ENCODE results near the gene UBQLNL. TPM values are rescaled to one million over a fixed set of nuclear protein-coding genes. Genes with fewer than 3 reads are reported as not detected.

The UBQLNL gene
- total and polyA plus RNA-seq, 10 of the 15 experiments (the other 5 are each of a cell fraction or from before 2014, with no cell fraction given), result 0.13 to 1.6 (median 0.37) TPM

DNA sequence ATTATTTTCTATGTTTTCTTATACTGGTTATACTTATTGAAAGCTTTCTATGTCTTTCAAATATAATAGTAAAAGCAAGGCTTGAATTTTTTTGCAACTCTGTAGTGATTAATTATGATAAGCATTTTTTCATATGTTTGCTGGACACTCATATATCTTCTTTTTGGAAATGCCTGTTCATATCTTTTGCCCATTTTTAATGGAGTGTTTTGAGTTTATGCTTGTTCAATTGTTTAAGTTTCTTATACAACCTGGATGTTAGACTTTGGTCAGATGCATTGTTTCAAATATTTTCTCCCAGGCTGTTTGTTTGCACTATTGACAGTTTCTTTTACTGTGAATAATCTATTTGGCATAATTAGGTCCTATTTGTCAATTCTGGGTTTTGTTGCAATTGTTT lies 20.0 kb upstream of the UBQLNL start:
- RAD21 ChIA-PET (ENCODE audit: unreplicated experiment), result no interaction called here
- Histone ChIP-seq H3K4me2 (ENCODE audit: control insufficient read depth, insufficient read depth) (no peak overlapping the region), H3K27me3 (replicated peaks in 1 of 2; ENCODE audit: control insufficient read depth in 2 of 2, insufficient read depth in 2 of 2, low read length in 1 of 2) (no peaks in the 10 kb centered on the region), H3K9ac (ENCODE audit: control insufficient read depth, insufficient read depth, low read length) (no peak overlapping the region), H3K4me3 (no peak overlapping the region), H3K4me1 (ENCODE audit: control insufficient read depth, insufficient read depth, low read length) (no peaks in the 10 kb centered on the region), H2AFZ (ENCODE audit: control insufficient read depth, low read depth, low read length) (no peak overlapping the region), H3K79me2 (ENCODE audit: control insufficient read depth, insufficient read depth, low read length) (no peaks in the 10 kb centered on the region), H3K9me3 (replicated peaks; ENCODE audit: control insufficient read depth, insufficient read depth, low read length) (no peaks in the 10 kb centered on the region), H4K20me1 (ENCODE audit: control insufficient read depth, insufficient read depth) (no peaks in the 10 kb centered on the region), H3K27ac (ENCODE audit: control insufficient read depth, insufficient read depth) (no peak overlapping the region), H3K36me3 (ENCODE audit: control insufficient read depth in 2 of 2, insufficient read depth in 2 of 2, low read length in 1 of 2) (no peaks in the 10 kb centered on the region)
- in situ Hi-C loops (cut with MboI), result no loop called here
- FAIRE-seq (no peak), DNase-seq (ENCODE audit: low read depth, low spot score) (no peak), ATAC-seq (no peak)
- TF ChIP-seq, protein P1, sequence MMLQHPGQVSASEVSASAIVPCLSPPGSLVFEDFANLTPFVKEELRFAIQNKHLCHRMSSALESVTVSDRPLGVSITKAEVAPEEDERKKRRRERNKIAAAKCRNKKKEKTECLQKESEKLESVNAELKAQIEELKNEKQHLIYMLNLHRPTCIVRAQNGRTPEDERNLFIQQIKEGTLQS (IDR thresholded peaks at IDR 0.05; ENCODE audit: borderline replicate concordance, extremely low read depth, low read depth, low read length), result no peak
- TF ChIP-seq MYC (IDR thresholded peaks at IDR 0.05; ENCODE audit: insufficient read depth, insufficient read length, insufficient replicate concordance, low read length, severe bottlenecking) (no peak), NFIC (IDR thresholded peaks at IDR 0.05; ENCODE audit: low read depth, low read length) (no peak), SIN3A (IDR thresholded peaks at IDR 0.05; ENCODE audit: low read depth, low read length) (no peak), ZSCAN29 (IDR thresholded peaks at IDR 0.05) (no peak), IKZF2 (IDR thresholded peaks at IDR 0.05) (no peak)
- TF ChIP-seq, protein P2, sequence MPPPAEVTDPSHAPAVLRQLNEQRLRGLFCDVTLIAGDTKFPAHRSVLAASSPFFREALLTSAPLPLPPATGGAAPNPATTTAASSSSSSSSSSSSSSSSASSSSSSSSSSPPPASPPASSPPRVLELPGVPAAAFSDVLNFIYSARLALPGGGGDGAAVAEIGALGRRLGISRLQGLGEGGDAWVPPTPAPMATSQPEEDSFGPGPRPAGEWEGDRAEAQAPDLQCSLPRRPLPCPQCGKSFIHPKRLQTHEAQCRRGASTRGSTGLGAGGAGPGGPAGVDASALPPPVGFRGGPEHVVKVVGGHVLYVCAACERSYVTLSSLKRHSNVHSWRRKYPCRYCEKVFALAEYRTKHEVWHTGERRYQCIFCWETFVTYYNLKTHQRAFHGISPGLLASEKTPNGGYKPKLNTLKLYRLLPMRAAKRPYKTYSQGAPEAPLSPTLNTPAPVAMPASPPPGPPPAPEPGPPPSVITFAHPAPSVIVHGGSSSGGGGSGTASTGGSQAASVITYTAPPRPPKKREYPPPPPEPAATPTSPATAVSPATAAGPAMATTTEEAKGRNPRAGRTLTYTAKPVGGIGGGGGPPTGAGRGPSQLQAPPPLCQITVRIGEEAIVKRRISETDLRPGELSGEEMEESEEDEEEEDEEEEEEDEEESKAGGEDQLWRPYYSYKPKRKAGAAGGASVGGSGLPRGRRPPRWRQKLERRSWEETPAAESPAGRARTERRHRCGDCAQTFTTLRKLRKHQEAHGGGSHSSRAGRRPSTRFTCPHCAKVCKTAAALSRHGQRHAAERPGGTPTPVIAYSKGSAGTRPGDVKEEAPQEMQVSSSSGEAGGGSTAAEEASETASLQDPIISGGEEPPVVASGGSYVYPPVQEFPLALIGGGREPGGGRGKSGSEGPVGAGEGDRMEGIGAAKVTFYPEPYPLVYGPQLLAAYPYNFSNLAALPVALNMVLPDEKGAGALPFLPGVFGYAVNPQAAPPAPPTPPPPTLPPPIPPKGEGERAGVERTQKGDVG (CRISPR knock-in tag; IDR thresholded peaks at IDR 0.05), result no peak
- TF ChIP-seq, protein P3, sequence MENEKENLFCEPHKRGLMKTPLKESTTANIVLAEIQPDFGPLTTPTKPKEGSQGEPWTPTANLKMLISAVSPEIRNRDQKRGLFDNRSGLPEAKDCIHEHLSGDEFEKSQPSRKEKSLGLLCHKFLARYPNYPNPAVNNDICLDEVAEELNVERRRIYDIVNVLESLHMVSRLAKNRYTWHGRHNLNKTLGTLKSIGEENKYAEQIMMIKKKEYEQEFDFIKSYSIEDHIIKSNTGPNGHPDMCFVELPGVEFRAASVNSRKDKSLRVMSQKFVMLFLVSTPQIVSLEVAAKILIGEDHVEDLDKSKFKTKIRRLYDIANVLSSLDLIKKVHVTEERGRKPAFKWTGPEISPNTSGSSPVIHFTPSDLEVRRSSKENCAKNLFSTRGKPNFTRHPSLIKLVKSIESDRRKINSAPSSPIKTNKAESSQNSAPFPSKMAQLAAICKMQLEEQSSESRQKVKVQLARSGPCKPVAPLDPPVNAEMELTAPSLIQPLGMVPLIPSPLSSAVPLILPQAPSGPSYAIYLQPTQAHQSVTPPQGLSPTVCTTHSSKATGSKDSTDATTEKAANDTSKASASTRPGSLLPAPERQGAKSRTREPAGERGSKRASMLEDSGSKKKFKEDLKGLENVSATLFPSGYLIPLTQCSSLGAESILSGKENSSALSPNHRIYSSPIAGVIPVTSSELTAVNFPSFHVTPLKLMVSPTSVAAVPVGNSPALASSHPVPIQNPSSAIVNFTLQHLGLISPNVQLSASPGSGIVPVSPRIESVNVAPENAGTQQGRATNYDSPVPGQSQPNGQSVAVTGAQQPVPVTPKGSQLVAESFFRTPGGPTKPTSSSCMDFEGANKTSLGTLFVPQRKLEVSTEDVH (IDR thresholded peaks at IDR 0.05; ENCODE audit: low read depth, partially characterized antibody), result no peak
- TF ChIP-seq, protein P4, sequence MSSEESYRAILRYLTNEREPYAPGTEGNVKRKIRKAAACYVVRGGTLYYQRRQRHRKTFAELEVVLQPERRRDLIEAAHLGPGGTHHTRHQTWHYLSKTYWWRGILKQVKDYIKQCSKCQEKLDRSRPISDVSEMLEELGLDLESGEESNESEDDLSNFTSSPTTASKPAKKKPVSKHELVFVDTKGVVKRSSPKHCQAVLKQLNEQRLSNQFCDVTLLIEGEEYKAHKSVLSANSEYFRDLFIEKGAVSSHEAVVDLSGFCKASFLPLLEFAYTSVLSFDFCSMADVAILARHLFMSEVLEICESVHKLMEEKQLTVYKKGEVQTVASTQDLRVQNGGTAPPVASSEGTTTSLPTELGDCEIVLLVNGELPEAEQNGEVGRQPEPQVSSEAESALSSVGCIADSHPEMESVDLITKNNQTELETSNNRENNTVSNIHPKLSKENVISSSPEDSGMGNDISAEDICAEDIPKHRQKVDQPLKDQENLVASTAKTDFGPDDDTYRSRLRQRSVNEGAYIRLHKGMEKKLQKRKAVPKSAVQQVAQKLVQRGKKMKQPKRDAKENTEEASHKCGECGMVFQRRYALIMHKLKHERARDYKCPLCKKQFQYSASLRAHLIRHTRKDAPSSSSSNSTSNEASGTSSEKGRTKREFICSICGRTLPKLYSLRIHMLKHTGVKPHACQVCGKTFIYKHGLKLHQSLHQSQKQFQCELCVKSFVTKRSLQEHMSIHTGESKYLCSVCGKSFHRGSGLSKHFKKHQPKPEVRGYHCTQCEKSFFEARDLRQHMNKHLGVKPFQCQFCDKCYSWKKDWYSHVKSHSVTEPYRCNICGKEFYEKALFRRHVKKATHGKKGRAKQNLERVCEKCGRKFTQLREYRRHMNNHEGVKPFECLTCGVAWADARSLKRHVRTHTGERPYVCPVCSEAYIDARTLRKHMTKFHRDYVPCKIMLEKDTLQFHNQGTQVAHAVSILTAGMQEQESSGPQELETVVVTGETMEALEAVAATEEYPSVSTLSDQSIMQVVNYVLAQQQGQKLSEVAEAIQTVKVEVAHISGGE (CRISPR knock-in tag; IDR thresholded peaks at IDR 0.05), result no peak
- POLR2A ChIA-PET, result no interaction called here
- SMC1A ChIA-PET (ENCODE audit: uncharacterized antibody, unreplicated experiment), result no interaction called here
- intact Hi-C loops (cut with micrococcal nuclease; ENCODE audit: unreplicated experiment), result no loop called here
- no TSS peak for BruUV-seq (replicated peaks)
- CTCF ChIA-PET, result no interaction called here
